Lower leg skin (tissue), 3 donors: ENCODE data around the gene SPATA31C1.
"Not testable (repeated sequence)": the region's sequence is repeated elsewhere in the genome, so short reads cannot be mapped to it uniquely, and the experiment has no call there.

Experiments used
- CTCF ChIP-seq, 3 donors: fragments of 450-650 bp; IDR thresholded peaks; one replicate each; pipeline ENCODE4 v1.5.1; 2016; ENCODE audit warnings: antibody characterized with exemption in 3 of 3, mild to moderate bottlenecking in 3 of 3, moderate library complexity in 2 of 3
- POLR2A ChIP-seq, 2 donors: fragments of 450-650 bp; IDR thresholded peaks; one replicate each; pipeline ENCODE4 v1.6.1; 2016 to 2017; ENCODE audit warnings: antibody characterized with exemption in 2 of 2, mild to moderate bottlenecking in 1 of 2, moderate library complexity in 1 of 2

- TF ChIP-seq CTCF, POLR2A (IDR thresholded peaks at IDR 0.05): not testable (repeated sequence)
Observed at GRCh38 chr9:87917662-87918061, at the start of gene SPATA31C1.
